Gastroesophageal sphincter (tissue), 3 donors: ENCODE data around the gene MEF2A.

Source experiments
- CTCF ChIP-seq, 4 experiments: fragments of 200-600 bp in 2 of 4; fragments of 450-650 bp in 2 of 4; sonication (generic) in 1 of 4; IDR thresholded peaks; one replicate each; pipeline ENCODE4 v1.5.1; 2017 to 2019; ENCODE audit warnings: antibody characterized with exemption in 4 of 4, mild to moderate bottlenecking in 2 of 4, moderate library complexity in 2 of 4
- EP300 ChIP-seq: sonication (generic); formaldehyde crosslinking; IDR thresholded peaks from one replicate; pipeline ENCODE4 v1.6.1; 2017; ENCODE audit warnings: antibody characterized with exemption, mild to moderate bottlenecking
- POLR2A ChIP-seq, 2 donors: fragments of 450-650 bp; IDR thresholded peaks; one replicate each; pipeline ENCODE4 v1.6.1; 2017; ENCODE audit warnings: antibody characterized with exemption in 2 of 2, mild to moderate bottlenecking in 2 of 2, moderate library complexity in 1 of 2

GRCh38 chr15:99764522-99764921, 198.7 kb downstream of the MEF2A start:
- TF ChIP-seq CTCF (IDR thresholded peaks at IDR 0.05) (no peak), POLR2A (IDR thresholded peaks at IDR 0.05) (no peak), EP300 (no peak)
